Hypothalamus (tissue), 51 donors: Measurements from ENCODE around the gene POLQ.
"Not testable (repeated sequence)": the region's sequence is repeated elsewhere in the genome, so short reads cannot be mapped to it uniquely, and the experiment has no call there.

ENCODE experiments used
- DNase-seq, 51 donors: peaks; one replicate each; lab custom pipeline; 2025; lab: John Stamatoyannopoulos, UW

The POLQ gene

DNA sequence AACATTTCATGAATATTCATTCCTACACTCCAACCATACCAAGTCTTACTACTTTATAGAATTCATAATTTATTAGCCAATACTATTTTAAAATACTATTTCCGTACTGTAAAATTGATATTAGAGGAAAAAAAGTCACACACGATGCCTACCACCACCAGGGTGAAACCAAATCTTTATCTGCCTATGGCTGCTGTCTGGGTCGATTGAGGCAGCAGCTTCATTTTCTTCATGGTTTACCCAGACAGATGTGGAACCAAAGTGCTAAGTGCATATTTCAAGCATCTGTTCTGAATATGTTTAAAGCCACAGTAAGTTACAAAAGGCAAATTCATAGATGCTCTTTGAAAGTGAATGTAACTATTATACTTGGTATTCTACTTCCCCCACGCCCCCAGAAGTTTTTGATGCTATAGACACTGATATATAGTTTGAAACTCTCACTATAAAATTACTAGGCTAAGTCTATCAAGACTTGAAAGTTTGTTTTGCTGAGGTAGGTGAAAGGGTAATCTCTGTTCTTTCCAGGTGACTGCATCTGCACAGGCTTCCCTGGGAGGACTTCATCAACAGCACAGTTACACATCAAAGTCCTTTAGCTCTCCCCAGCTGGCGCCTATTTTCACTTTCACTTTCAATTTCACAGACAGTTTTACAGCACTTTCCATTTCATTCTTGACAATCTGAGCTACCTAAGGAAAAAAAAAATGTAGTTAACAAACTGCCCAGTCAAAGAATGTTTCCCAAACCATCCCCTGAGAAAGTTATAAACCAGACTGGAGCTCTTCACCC lies 113.9 kb downstream of the POLQ start:
- DNase-seq, result no peak

DNA sequence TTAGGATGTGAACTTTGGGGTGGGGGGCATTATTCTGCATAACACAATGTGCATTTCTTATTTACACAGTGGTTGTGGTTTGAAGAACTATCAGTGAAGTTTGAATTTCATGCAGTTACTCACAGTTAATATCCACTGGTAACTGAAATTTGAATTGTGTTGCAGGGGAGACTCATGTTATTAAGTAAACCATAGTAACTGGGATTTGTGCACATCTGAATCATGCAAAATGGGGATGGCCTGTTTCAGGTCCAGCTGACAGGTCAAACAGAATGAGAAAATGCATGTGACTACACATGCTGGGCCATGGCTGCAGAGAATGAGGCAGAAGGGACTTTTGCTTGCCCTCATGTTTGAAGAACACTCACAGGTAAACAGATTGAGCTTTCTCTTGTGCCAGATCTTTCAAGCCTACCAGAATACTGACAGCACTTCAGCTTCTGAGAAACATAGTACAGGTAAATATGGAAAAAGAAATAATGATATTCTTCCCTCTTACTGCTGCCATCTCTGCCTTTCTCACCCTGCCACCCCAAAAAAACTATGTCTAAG lies 115.0 kb downstream of the POLQ start:
- DNase-seq, result no peak

DNA sequence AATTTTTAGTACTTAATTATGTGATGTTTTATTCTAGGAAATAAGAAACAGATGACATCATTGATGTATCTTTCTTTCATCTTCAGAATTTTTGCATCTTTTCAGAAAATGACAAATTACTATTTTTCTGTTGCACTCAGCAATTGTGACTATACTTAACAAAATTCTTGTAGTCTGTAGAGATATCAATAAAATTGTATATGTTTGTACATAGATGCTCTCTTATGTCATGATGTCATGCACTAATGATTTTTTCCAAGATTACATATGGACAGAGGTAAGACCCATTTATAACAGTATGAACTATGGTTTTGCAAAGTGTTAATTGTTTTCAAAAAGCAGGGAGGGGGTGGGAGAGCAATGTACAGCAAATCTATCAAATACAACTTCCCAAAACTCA lies 121.2 kb downstream of the POLQ start:
- no peak for DNase-seq

DNA sequence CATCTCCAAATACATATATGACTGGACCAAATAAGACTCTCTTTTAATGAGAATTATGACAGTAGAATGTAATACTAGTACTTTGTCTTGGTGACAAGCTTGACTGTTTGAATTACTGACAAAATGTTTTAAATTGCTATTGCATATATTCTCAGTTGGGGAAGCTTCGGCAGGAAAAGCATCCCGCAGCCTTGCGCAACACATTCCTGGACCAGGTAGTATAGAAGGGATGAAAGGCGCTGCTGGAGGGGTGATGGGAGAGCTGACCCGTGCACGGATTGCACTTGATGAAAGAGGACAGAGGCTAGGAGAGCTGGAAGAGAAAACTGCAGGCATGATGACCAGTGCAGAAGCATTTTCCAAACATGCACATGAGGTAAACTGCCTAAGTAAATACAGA lies 127.6 kb downstream of the POLQ start:
- DNase-seq, result no peak

DNA sequence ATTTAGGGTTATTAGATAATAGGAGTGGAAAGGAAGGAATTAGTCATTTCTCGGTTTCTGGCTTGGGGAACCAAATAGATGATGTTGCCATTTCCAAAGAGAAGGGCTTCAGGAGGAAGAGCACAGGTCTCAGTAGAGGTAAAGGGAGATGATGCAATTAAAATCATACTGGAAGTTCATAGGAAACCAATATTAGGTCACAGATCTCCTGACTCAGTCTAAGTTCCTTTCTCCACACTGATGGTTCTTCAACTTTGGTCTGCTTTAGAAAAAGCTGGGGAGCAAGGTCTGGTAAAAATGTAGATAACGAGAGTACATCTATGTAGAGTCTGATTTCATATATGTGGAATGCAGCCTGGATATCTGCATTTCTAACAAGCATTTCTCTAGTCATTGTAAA lies 130.9 kb downstream of the POLQ start:
- no peak for DNase-seq

DNA sequence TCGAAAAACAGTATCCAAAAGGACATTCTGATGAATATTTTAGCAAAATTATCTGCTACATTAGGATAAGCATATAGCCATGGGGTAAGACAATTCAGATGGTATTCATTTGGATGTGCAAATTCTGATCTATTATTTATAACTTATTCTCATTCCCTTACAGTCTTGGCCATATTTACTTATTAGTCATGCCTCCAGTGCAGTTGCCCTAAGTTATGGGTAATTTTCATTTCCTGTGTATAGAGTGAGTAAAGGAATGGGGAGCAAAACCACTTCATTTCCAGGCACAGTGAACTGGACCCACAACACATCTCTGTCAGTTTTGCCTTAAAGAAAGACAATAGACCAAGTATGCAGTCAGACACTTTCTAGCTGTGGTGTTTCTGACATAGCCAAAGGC lies 134.3 kb downstream of the POLQ start:
- no peak for DNase-seq

DNA sequence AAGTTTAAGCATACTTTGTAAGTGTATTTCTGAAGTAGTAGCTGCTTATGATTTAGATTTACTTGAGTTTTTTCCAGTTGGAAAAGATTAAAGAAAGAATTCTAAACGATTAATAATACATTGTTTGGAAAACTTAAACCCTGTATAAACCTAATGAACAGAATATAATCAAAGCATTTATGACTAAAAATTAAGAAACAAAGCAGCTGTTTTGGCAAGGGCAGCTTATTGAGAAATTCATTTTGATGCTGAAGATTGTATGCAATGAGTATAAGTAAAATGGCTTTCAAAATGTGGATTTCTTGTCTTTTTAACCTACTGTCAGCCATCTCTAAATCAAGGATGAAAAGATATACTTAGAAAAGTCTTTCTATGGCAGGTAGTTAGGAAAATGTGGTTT lies 140.2 kb downstream of the POLQ start:
- no peak for DNase-seq

DNA sequence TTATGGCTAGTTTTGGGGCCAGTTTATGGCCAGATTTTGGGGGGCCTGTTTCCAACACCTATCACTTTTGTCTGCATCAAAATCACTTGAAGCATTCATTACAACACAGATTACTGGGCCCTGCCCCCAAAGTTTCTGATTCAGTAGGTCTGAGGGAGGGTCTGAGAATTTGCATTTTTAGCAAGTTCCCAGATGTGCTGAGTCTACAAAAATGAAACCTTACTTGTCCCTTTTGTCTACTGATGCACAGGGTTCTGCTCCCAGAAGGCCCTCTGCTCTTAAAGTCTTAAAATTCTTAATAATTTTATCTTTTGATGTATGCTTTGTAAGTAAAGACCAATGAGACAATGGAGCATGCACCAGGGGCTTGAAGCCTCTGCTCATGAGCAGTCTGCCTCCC lies 146.0 kb downstream of the POLQ start:
- DNase-seq, result no peak

DNA sequence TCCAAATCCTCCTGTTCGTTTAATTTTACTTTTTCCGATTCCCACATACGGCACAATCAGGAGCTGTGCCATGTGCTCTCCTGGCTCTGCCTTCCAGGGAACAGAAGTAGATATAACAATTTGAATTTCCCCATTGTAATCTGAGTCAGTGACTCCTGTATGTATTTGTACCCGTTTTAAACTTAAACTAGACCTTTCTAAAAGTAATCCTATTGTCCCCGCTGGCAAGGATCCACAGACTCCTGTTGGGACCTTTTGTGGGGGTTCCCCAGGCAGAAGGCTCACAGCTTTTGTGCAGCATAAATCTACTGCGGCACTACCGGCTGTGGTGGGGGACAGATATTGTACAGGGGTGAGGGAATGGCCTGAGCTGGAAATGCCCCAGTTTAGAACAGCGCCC lies 147.7 kb downstream of the POLQ start:
- not testable (repeated sequence) for DNase-seq

DNA sequence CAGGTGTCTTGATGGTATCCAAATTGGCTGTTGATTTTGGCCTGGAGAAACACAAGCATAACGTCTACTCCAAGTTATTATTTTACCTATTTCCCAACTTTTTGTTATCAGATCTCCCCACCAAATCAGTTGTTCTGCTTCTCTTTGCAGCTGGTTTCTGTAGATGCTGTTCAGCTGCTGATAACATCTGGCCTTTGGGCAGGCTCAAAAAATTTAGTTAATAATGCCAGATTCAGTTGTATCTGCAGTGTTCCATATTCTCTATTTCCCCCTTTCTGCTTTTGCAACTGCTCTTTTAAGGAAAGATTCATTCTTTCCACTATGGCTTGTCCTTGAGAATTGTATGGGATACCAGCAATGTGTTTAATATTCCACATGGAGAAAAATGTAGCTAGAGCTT lies 149.8 kb downstream of the POLQ start:
- not testable (repeated sequence) for DNase-seq

DNA sequence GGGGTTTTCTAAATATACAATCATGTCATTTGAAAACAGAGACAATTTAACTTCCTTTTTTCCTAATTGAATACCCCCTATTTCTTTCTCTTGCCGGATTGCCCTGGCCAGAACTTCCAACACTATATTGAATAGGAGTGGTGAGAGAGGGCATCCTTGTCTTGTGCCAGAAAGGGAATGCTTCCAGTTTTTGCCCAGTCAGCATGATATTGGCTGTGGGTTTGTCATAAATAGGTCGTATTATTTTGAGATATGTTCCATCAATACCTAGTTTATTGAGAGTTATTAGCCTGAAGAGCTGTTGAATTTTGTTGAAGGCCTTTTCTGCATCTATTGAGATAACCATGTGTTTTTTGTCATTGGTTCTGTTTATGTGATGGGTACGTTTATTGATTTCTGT lies 157.5 kb downstream of the POLQ start:
- not testable (repeated sequence) for DNase-seq
